Esophagus muscularis mucosa (tissue), 4 donors: Measurements from ENCODE around the gene PHACTR1.

Experiments used
- EP300 ChIP-seq: sonication (generic); formaldehyde crosslinking; IDR thresholded peaks from one replicate; pipeline ENCODE4 v1.6.1; 2017; ENCODE audit warnings: antibody characterized with exemption
- POLR2A ChIP-seq: fragments of 450-650 bp; IDR thresholded peaks from one replicate; pipeline ENCODE4 v1.6.1; 2017; ENCODE audit warnings: antibody characterized with exemption, moderate library complexity, mild to moderate bottlenecking, low read depth
- POLR2AphosphoS5 ChIP-seq, 2 donors: sonication (generic); formaldehyde crosslinking; IDR thresholded peaks; one replicate each; pipeline ENCODE4 v1.6.1; 2017; ENCODE audit warnings: antibody characterized with exemption in 2 of 2
- TF ChIP-seq, protein P1 (sequence below), 3 experiments: fragments of 200-600 bp in 2 of 3; fragments of 450-650 bp in 1 of 3; sonication (generic) in 2 of 3; IDR thresholded peaks; one replicate each; pipeline ENCODE4 v1.5.1; 2017 to 2019; ENCODE audit warnings: antibody characterized with exemption in 3 of 3, mild to moderate bottlenecking in 2 of 3, moderate library complexity in 1 of 3

DNA sequence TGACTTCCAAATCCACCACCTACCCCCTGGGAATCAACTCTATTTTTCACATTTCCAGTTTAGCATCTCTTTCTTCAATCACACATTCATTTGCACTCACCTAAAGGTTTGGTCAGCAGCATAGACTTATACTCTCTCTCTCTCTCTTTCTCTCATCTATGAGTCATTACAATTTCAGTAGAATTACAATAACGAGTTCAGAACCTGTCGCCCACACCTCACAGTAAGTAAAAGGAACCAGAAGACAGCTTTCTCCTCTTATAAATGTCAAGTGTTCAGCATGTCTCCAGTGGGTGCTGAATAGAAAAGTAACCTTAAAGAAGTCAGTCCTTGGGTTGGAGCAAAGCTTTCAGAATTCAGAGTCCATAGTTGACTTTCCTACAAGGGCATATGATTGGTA is 1.1 kb upstream of the PHACTR1 start:
- TF ChIP-seq, protein P1, sequence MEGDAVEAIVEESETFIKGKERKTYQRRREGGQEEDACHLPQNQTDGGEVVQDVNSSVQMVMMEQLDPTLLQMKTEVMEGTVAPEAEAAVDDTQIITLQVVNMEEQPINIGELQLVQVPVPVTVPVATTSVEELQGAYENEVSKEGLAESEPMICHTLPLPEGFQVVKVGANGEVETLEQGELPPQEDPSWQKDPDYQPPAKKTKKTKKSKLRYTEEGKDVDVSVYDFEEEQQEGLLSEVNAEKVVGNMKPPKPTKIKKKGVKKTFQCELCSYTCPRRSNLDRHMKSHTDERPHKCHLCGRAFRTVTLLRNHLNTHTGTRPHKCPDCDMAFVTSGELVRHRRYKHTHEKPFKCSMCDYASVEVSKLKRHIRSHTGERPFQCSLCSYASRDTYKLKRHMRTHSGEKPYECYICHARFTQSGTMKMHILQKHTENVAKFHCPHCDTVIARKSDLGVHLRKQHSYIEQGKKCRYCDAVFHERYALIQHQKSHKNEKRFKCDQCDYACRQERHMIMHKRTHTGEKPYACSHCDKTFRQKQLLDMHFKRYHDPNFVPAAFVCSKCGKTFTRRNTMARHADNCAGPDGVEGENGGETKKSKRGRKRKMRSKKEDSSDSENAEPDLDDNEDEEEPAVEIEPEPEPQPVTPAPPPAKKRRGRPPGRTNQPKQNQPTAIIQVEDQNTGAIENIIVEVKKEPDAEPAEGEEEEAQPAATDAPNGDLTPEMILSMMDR (IDR thresholded peaks at IDR 0.05): no peak
- TF ChIP-seq POLR2A (no peak), EP300 (no peak), POLR2AphosphoS5 (IDR thresholded peaks at IDR 0.05) (no peak)
